A549 (cell line): ENCODE measurements around the gene LIPN. TPM values are rescaled to one million over a fixed set of nuclear protein-coding genes. Genes with fewer than 3 reads are reported as not detected.

Source experiments
- ATAC-seq, 2 experiments: fragments of 200-7000 bp in 1 of 2; fragments of >200 bp in 1 of 2; cut with Nextera tagmentation in 1 of 2; cut with Tn5 transposase in 1 of 2; 3 replicates each; pipeline versions ENCODE4 v1.8.0 to v1.9.1; 2018 to 2020; ENCODE audit warnings: mild to moderate bottlenecking in 1 of 2, moderate library complexity in 1 of 2
- CTCF ChIA-PET: fragments of 300-600 bp; sonication (Branson Sonifier 250); formaldehyde crosslinking; extraction: SDS; loops from one replicate; lab custom pipeline; 2021; ENCODE audit warnings: antibody characterized with exemption, inconsistent platforms; lab: Yijun Ruan, JAX
- POLR2A ChIA-PET: fragments of 350-600 bp; formaldehyde crosslinking; extraction: SDS; loops from one replicate; lab custom pipeline; 2021; ENCODE audit warnings: antibody characterized with exemption, inconsistent platforms; lab: Yijun Ruan, JAX
- DNase-seq, 2 experiments: peaks; one replicate each; pipeline versions ENCODE4 v3.0.0 to v3.0.0-alpha.2; 2011 to 2016; ENCODE audit warnings: low read depth in 1 of 2, low spot score in 1 of 2
- FAIRE-seq: peaks from 2 replicates; lab custom pipeline; 2011; peaks lifted over from hg19 to GRCh38; lab: Jason Lieb, UNC
- H3K27ac ChIP-seq, 2 experiments: fragments of >200 bp; sonication (Bioruptor Twin); formaldehyde crosslinking; 3 replicates each; pipeline ENCODE4 v1.5.1; 2016 to 2017
- H3K4me1 ChIP-seq: fragments of >200 bp; sonication (Bioruptor Twin); formaldehyde crosslinking; 3 replicates; pipeline ENCODE4 v1.6.1; 2016
- H3K4me2 ChIP-seq: fragments of >200 bp; sonication (Bioruptor Twin); formaldehyde crosslinking; 3 replicates; pipeline ENCODE4 v1.6.1; 2016
- H3K4me3 ChIP-seq: fragments of >200 bp; sonication (Bioruptor Twin); formaldehyde crosslinking; 3 replicates; pipeline ENCODE4 v1.5.1; 2016
- H3K9me3 ChIP-seq: fragments of >200 bp; sonication (Bioruptor Twin); formaldehyde crosslinking; 3 replicates; pipeline ENCODE4 v1.6.1; 2016
- CBX8 ChIP-seq: fragments of 200-600 bp; sonication (generic); IDR thresholded peaks from 2 replicates; pipeline ENCODE4 v1.6.1; 2016
- CHD4 ChIP-seq: fragments of 200-600 bp; sonication (generic); IDR thresholded peaks from 2 replicates; pipeline ENCODE4 v1.6.1; 2016; ENCODE audit warnings: antibody characterized with exemption, mild to moderate bottlenecking, borderline replicate concordance
- FOSL2 ChIP-seq, 2 experiments: fragments of 450-650 bp in 1 of 2; fragments of >200 bp in 1 of 2; sonication (Bioruptor Twin) in 1 of 2; formaldehyde crosslinking; IDR thresholded peaks; 2 replicates each; pipeline versions ENCODE4 v1.5.0 to v1.6.1; 2016 to 2020; ENCODE audit warnings: mild to moderate bottlenecking in 1 of 2, moderate library complexity in 1 of 2
- FOXS1 ChIP-seq: fragments of 250-450 bp; sonication (Bioruptor Pico); IDR thresholded peaks from 2 replicates; pipeline ENCODE4 v1.5.0; 2020; ENCODE audit warnings: mild to moderate bottlenecking, moderate library complexity
- HDAC2 ChIP-seq: fragments of 200-600 bp; sonication (generic); IDR thresholded peaks from 2 replicates; pipeline ENCODE4 v1.6.1; 2016
- HES2 ChIP-seq: fragments of >200 bp; sonication (Bioruptor Twin); formaldehyde crosslinking; IDR thresholded peaks from 2 replicates; pipeline ENCODE4 v1.6.1; 2016
- HOXB13 ChIP-seq: fragments of 250-450 bp; sonication (Bioruptor Pico); IDR thresholded peaks from 2 replicates; pipeline ENCODE4 v1.5.0; 2020; ENCODE audit warnings: low read depth, mild to moderate bottlenecking, moderate library complexity
- JUNB ChIP-seq: fragments of >200 bp; sonication (Bioruptor Twin); formaldehyde crosslinking; IDR thresholded peaks from 2 replicates; pipeline ENCODE4 v1.6.1; 2016
- MAFK ChIP-seq: fragments of 450-650 bp; IDR thresholded peaks from 2 replicates; pipeline ENCODE4 v1.6.1; 2014; ENCODE audit not compliant: partially characterized antibody
- MAZ ChIP-seq: fragments of 150-350 bp; IDR thresholded peaks from 2 replicates; pipeline ENCODE4 v1.6.1; 2014; ENCODE audit warnings: antibody characterized with exemption, low read depth, low read length, borderline replicate concordance
- NFE2L2 ChIP-seq: fragments of 150-350 bp; conservative IDR thresholded peaks from 2 replicates; pipeline ENCODE4 v1.6.1; 2014; ENCODE audit warnings: low read length
- NR3C1 ChIP-seq: fragments of >200 bp; sonication (Bioruptor Twin); formaldehyde crosslinking; IDR thresholded peaks from 3 replicates; pipeline ENCODE4 v1.6.1; 2017
- PBX3 ChIP-seq: IDR thresholded peaks from 2 replicates; pipeline ENCODE4 v1.6.1; 2012
- PHF8 ChIP-seq: fragments of 200-600 bp; sonication (generic); IDR thresholded peaks from 2 replicates; pipeline ENCODE4 v1.6.1; 2016; ENCODE audit warnings: low read depth, mild to moderate bottlenecking, antibody characterized with exemption, moderate library complexity, borderline replicate concordance
- POLR2A ChIP-seq: IDR thresholded peaks from 2 replicates; pipeline ENCODE4 v1.6.1; 2012; ENCODE audit warnings: mild to moderate bottlenecking, low read length
- RARB ChIP-seq: fragments of 250-450 bp; sonication (Bioruptor Pico); IDR thresholded peaks from 2 replicates; pipeline ENCODE4 v1.8.0; 2021; ENCODE audit warnings: mild to moderate bottlenecking, moderate library complexity
- RCOR1 ChIP-seq: fragments of 150-350 bp; IDR thresholded peaks from 2 replicates; pipeline ENCODE4 v1.6.1; 2014; ENCODE audit warnings: antibody characterized with exemption, low read length, low read depth
- REST ChIP-seq: fragments of 200-600 bp; sonication (generic); IDR thresholded peaks from 2 replicates; pipeline ENCODE4 v1.6.1; 2016; ENCODE audit warnings: antibody characterized with exemption, mild to moderate bottlenecking, moderate library complexity
- RFX5 ChIP-seq: fragments of 450-650 bp; IDR thresholded peaks from 2 replicates; pipeline ENCODE4 v1.7.1; 2014; ENCODE audit warnings: antibody characterized with exemption, mild to moderate bottlenecking, moderate library complexity
- SMC3 ChIP-seq: fragments of >200 bp; sonication (Bioruptor Twin); formaldehyde crosslinking; IDR thresholded peaks from 3 replicates; pipeline ENCODE4 v1.6.1; 2018; ENCODE audit warnings: inconsistent platforms
- TFCP2L1 ChIP-seq: fragments of 250-450 bp; sonication (Bioruptor Pico); IDR thresholded peaks from 2 replicates; pipeline ENCODE4 v1.5.0; 2021; ENCODE audit warnings: mild to moderate bottlenecking
- ZNF302 ChIP-seq: fragments of 250-450 bp; sonication (Bioruptor Pico); IDR thresholded peaks from 2 replicates; pipeline ENCODE4 v1.9.0; 2021; ENCODE audit warnings: inconsistent platforms, mild to moderate bottlenecking, moderate library complexity
- ZSCAN20 ChIP-seq: fragments of 250-450 bp; sonication (Bioruptor Pico); IDR thresholded peaks from 2 replicates; pipeline ENCODE4 v1.8.0; 2022; ENCODE audit warnings: mild to moderate bottlenecking, moderate library complexity
- WGBS: methylation state at CpG from one replicate; pipeline ENCODE4 v1.1.6; 2017; ENCODE audit errors: missing lambda C conversion rate; 5-methylcytosine and 5-hydroxymethylcytosine counted together
- polyA plus RNA-seq, 4 experiments: library from polyadenylated mRNA; depleted of rRNA in 3 of 4; stranded (reverse); fragments of >200 nt; fragmentation: RNase III in 1 of 4; extraction: RNeasy Plus Mini Kit Qiagen cat#74134 plus additional on column Dnase treatment in 1 of 4; gene quantifications; 2 replicates in 3 of 4; 3 replicates in 1 of 4; pipeline ENCODE4 v1.2.3, GENCODE V29; 2011 to 2017

LIPN gene
- polyA plus RNA-seq, 2 of the 4 experiments (the other 2 are of a cell fraction), result not detected

DNA sequence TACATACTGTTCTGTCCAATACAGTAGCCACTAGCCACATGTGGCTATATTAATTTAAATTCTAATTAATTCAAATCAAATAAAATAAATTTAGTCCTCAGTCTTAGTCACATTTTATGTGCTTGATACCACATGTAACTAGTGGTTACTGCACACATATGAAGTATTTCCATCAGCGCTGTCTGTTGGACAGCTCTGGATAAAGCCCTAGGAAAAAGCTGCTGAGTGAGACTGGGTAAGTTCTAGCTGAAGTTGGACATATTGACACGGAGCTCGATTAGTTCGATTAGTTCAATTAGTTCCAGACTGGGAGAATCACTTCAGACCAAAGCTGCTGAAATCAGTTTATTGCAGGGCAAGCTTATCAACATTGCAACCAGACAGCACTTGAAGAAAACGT lies 27.6 kb downstream of the LIPN start:
- no peak overlapping the region for H3K4me2 ChIP-seq
- CTCF ChIA-PET, result interaction anchor here (0.6 to 1.1 kb wide), 5 partner anchors 23 to 145 kb away, joined by 3 to 4 read pairs (median 3); no protein-coding TSS in a partner anchor
- ATAC-seq, result no peak
- H3K4me3 ChIP-seq, result no peak overlapping the region
- DNase-seq, result no peak
- H3K9me3 ChIP-seq, result no peaks in the 10 kb centered on the region
- POLR2A ChIA-PET, result no interaction called here
- peaks cover 5% of the 10 kb centered on the region for H3K4me1 ChIP-seq
- WGBS, result 35% methylated on average over 5 of the region's 5 CpGs
- H3K27ac ChIP-seq, result no peak overlapping the region
- TF ChIP-seq MAZ (no peak), FOXS1 (CRISPR knock-in tag) (no peak), HES2 (no peak), PHF8 (no peak), HDAC2 (no peak), ZSCAN20 (CRISPR knock-in tag) (no peak), JUNB (no peak), PBX3 (no peak), RARB (CRISPR knock-in tag) (no peak), NR3C1 (no peak), CHD4 (no peak), RFX5 (no peak), CBX8 (no peak), FOSL2 (IDR thresholded peaks at IDR 0.05) (no peak), FOSL2 (CRISPR knock-in tag; IDR thresholded peaks at IDR 0.05) (no peak), NFE2L2 (no peak), RCOR1 (no peak), SMC3 (no peak)
- FAIRE-seq, result no peak

- Histone ChIP-seq H3K27ac (no peak overlapping the region), H3K9me3 (no peaks in the 10 kb centered on the region), H3K4me2 (no peak overlapping the region), H3K4me1 (peaks cover 19% of the 10 kb centered on the region), H3K4me3 (no peak overlapping the region)
- TF ChIP-seq POLR2A (no peak), FOXS1 (CRISPR knock-in tag) (no peak), REST (no peak), MAZ (no peak), CBX8 (no peak), TFCP2L1 (no peak), HOXB13 (CRISPR knock-in tag) (no peak), ZNF302 (no peak), MAFK (no peak)
- ATAC-seq (no peak), FAIRE-seq (no peak), DNase-seq (no peak)
- ChIA-PET CTCF (no interaction called here), POLR2A (no interaction called here)
Measured at GRCh38 chr10:88788924-88789323, 29.1 kb downstream of the LIPN start.
